ENCODE results near the gene CBFA2T2.
"Not testable (repeated sequence)": the region's sequence is repeated elsewhere in the genome, so short reads cannot be mapped to it uniquely, and the experiment has no call there.

The CBFA2T2 gene

GRCh38 chr20:33506576-33506975 lies 16.7 kb downstream of the CBFA2T2 start:
- DNase-seq (ENCODE audit: low spot score): no peak

GRCh38 chr20:33507461-33507860 lies 17.6 kb downstream of the CBFA2T2 start:
- DNase-seq (ENCODE audit: low spot score): no peak

- not testable (repeated sequence) for DNase-seq (ENCODE audit: low spot score)
These were observed 18.1 kb downstream of the CBFA2T2 start for GRCh38 chr20:33508015-33508414.

- DNase-seq (ENCODE audit: low spot score): not testable (repeated sequence)
These were observed 19.2 kb downstream of the CBFA2T2 start for GRCh38 chr20:33509057-33509456.

- DNase-seq (ENCODE audit: low spot score): not testable (repeated sequence)
These were observed 22.0 kb downstream of the CBFA2T2 start for GRCh38 chr20:33511876-33512275.

- no peak for DNase-seq (ENCODE audit: low spot score)
These were observed 25.8 kb downstream of the CBFA2T2 start for GRCh38 chr20:33515569-33516216.

GRCh38 chr20:33516882-33517281 lies 27.0 kb downstream of the CBFA2T2 start:
- no peak for DNase-seq (ENCODE audit: low spot score)

GRCh38 chr20:33518071-33518470 lies 28.2 kb downstream of the CBFA2T2 start:
- peak; percentile 29 for DNase-seq (ENCODE audit: low spot score)

GRCh38 chr20:33521461-33521860 lies 31.6 kb downstream of the CBFA2T2 start:
- no peak for DNase-seq (ENCODE audit: low spot score)

GRCh38 chr20:33522256-33522820 lies 32.4 kb downstream of the CBFA2T2 start:
- no peak for DNase-seq (ENCODE audit: low spot score)

GRCh38 chr20:33524261-33524660 lies 34.4 kb downstream of the CBFA2T2 start:
- DNase-seq (ENCODE audit: low spot score): no peak

- no peak for DNase-seq (ENCODE audit: low spot score)
These were observed 36.9 kb downstream of the CBFA2T2 start for GRCh38 chr20:33526769-33527168.

GRCh38 chr20:33531047-33531877 lies 41.4 kb downstream of the CBFA2T2 start:
- DNase-seq (ENCODE audit: low spot score): no peak

GRCh38 chr20:33531885-33532284 lies 42.0 kb downstream of the CBFA2T2 start:
- no peak for DNase-seq (ENCODE audit: low spot score)

- DNase-seq (ENCODE audit: low spot score): no peak
These were observed 43.0 kb downstream of the CBFA2T2 start for GRCh38 chr20:33532753-33533459.

- DNase-seq (ENCODE audit: low spot score): not testable (repeated sequence)
These were observed 45.8 kb downstream of the CBFA2T2 start for GRCh38 chr20:33535717-33536116.

- no peak for DNase-seq (ENCODE audit: low spot score)
These were observed 47.7 kb downstream of the CBFA2T2 start for GRCh38 chr20:33537608-33538007.

GRCh38 chr20:33539129-33539528 lies 49.2 kb downstream of the CBFA2T2 start:
- DNase-seq (ENCODE audit: low spot score): no peak

- no peak for DNase-seq (ENCODE audit: low spot score)
These were observed 50.5 kb downstream of the CBFA2T2 start for GRCh38 chr20:33540427-33540826.

GRCh38 chr20:33541074-33541473 lies 51.2 kb downstream of the CBFA2T2 start:
- no peak for DNase-seq (ENCODE audit: low spot score)

- no peak for DNase-seq (ENCODE audit: low spot score)
These were observed 51.9 kb downstream of the CBFA2T2 start for GRCh38 chr20:33541797-33542196.

- DNase-seq (ENCODE audit: low spot score): no peak
These were observed 55.9 kb downstream of the CBFA2T2 start for GRCh38 chr20:33545763-33546162.

Data from RKO (cell line).